WTC11 (cell line): ENCODE measurements around the gene FPR2.

Experiments used
- AFF4 ChIP-seq: sonication (generic); formaldehyde crosslinking; IDR thresholded peaks from 2 replicates; pipeline ENCODE4 v1.8.1; 2023; ENCODE audit warnings: mild to moderate bottlenecking, missing genetic modification reagents, borderline replicate concordance
- CTCF ChIP-seq: fragments of 200-600 bp; IDR thresholded peaks from 2 replicates; pipeline ENCODE4 v1.8.0; 2022; ENCODE audit warnings: antibody characterized with exemption
- ELF4 ChIP-seq: sonication (generic); formaldehyde crosslinking; IDR thresholded peaks from 2 replicates; pipeline ENCODE4 v1.8.1; 2022; ENCODE audit warnings: low read depth, mild to moderate bottlenecking, moderate library complexity, missing genetic modification reagents
- ESRRA ChIP-seq: sonication (generic); formaldehyde crosslinking; IDR thresholded peaks from 2 replicates; pipeline ENCODE4 v1.8.1; 2022; ENCODE audit warnings: mild to moderate bottlenecking, missing genetic modification reagents, borderline replicate concordance
- HMGA2 ChIP-seq: fragments of 250-450 bp; sonication (Bioruptor Pico); IDR thresholded peaks from 2 replicates; pipeline ENCODE4 v1.4.0; 2021; ENCODE audit warnings: mild to moderate bottlenecking, moderate library complexity
- MAX ChIP-seq: sonication (generic); formaldehyde crosslinking; IDR thresholded peaks from 2 replicates; pipeline ENCODE4 v1.8.0; 2022; ENCODE audit warnings: mild to moderate bottlenecking, missing genetic modification reagents
- NFYB ChIP-seq: sonication (generic); formaldehyde crosslinking; conservative IDR thresholded peaks from 2 replicates; pipeline ENCODE4 v1.8.0; 2022; ENCODE audit warnings: low read depth, missing genetic modification reagents
- USF1 ChIP-seq: sonication (generic); formaldehyde crosslinking; IDR thresholded peaks from 2 replicates; pipeline ENCODE4 v1.8.0; 2022; ENCODE audit warnings: mild to moderate bottlenecking, missing genetic modification reagents
- USF2 ChIP-seq: sonication (generic); formaldehyde crosslinking; IDR thresholded peaks from 2 replicates; pipeline ENCODE4 v1.8.1; 2023; ENCODE audit warnings: mild to moderate bottlenecking, missing genetic modification reagents, moderate library complexity
- ZBTB21 ChIP-seq: sonication (generic); formaldehyde crosslinking; IDR thresholded peaks from 2 replicates; pipeline ENCODE4 v1.8.1; 2023; ENCODE audit warnings: mild to moderate bottlenecking, missing genetic modification reagents, borderline replicate concordance
- ZNF512 ChIP-seq: sonication (generic); formaldehyde crosslinking; IDR thresholded peaks from 2 replicates; pipeline ENCODE4 v1.8.1; 2022; ENCODE audit warnings: missing genetic modification reagents, borderline replicate concordance

GRCh38 chr19:51793994-51794393 lies 33.0 kb downstream of the FPR2 start:
- TF ChIP-seq ESRRA (CRISPR knock-in tag) (no peak), CTCF (no peak), AFF4 (CRISPR knock-in tag) (no peak), HMGA2 (CRISPR knock-in tag) (no peak), ZBTB21 (CRISPR knock-in tag) (no peak), USF1 (CRISPR knock-in tag) (no peak), ZNF512 (CRISPR knock-in tag) (no peak), USF2 (CRISPR knock-in tag) (no peak), MAX (CRISPR knock-in tag) (no peak), NFYB (CRISPR knock-in tag) (no peak), ELF4 (CRISPR knock-in tag) (no peak)
